Lower leg skin (tissue), 4 donors: Measurements from ENCODE around the gene ABHD5. TPM values are rescaled to one million over a fixed set of nuclear protein-coding genes. Genes with fewer than 3 reads are reported as not detected.

Source experiments
- DNase-seq, 2 donors: peaks; one replicate each; pipeline ENCODE4 v3.0.0-alpha.2; 2019; ENCODE audit warnings: low spot score in 2 of 2
- H3K4me3 ChIP-seq: fragments of 200-600 bp; sonication (generic); 2 replicates; pipeline ENCODE4 v1.5.1; 2017; ENCODE audit warnings: mild to moderate bottlenecking, low read depth; ENCODE audit not compliant: poor library complexity, severe bottlenecking
- CTCF ChIP-seq, 3 donors: fragments of 450-650 bp; IDR thresholded peaks; one replicate each; pipeline ENCODE4 v1.5.1; 2016; ENCODE audit warnings: antibody characterized with exemption in 3 of 3, mild to moderate bottlenecking in 3 of 3, moderate library complexity in 2 of 3
- POLR2A ChIP-seq, 2 donors: fragments of 450-650 bp; IDR thresholded peaks; one replicate each; pipeline ENCODE4 v1.6.1; 2016 to 2017; ENCODE audit warnings: antibody characterized with exemption in 2 of 2, mild to moderate bottlenecking in 1 of 2, moderate library complexity in 1 of 2
- WGBS, 2 donors: methylation state at CpG; one replicate each; pipeline ENCODE4 v1.1.5; 2018; 5-methylcytosine and 5-hydroxymethylcytosine counted together
- intact Hi-C: fragments of 100-400 bp; cut with DNase I; formaldehyde crosslinking; loops from one replicate; pipeline ENCODE4 v1.15.0; 2023; ENCODE audit warnings: low total_unique reads
- total RNA-seq, 4 donors: library from RNA; depleted of rRNA; stranded (reverse); fragments of >200 nt; gene quantifications; one replicate each; pipeline ENCODE4 v1.1.0, GENCODE V29; 2016

The ABHD5 gene
- total RNA-seq, 4 donors from 2014 or later: 109 to 132 (median 118) TPM

DNA sequence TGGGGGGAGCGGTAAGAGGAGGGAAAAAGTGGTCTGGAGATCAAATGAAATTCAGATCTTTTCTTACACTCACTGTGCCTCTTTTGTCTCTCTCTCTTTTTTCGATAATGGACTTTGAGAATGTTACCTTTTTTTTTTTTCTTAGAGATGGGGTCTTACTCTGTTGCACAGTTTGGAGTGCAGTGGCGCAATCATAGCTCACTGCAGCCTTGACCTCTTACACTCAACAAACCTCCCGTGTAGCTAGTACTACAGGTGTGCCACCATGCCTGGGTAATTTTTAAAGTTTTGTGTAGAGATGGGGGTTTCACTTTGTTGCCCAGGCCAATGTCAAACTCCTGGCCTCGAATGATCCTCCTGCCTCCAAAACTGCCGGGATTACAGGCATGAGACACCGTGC lies 15.6 kb downstream of the ABHD5 start:
- H3K4me3 ChIP-seq: no peak overlapping the region
- intact Hi-C loops: no loop called here
- no peak for DNase-seq
- 81 to 90% methylated on average over 7 of the region's 7 CpGs for WGBS, 2 donors
- no peak for TF ChIP-seq CTCF (IDR thresholded peaks at IDR 0.05)
- TF ChIP-seq POLR2A (IDR thresholded peaks at IDR 0.05): no peak

DNA sequence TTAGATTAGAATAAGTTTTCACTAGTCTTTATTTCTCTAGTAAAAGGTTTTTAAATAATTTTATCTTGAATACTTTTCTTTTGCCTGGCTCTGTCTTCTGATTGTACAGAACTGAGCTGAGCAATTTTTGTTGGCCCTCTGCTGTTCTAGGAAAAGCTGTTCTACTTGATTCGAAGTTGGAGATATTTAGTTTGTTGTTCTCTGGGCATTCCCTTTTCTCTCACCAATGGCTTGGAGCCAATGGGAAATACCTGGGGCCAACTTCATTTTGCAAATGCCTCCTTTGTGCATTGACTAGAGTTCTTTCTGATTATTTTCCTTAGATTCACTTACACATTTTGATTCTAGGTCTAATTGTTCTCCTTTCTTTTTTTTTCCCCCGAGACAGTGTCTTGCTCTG lies 16.5 kb downstream of the ABHD5 start:
- WGBS, 2 donors: 57 to 63% methylated on average over 2 of the region's 2 CpGs
- H3K4me3 ChIP-seq: no peak overlapping the region
- DNase-seq: no peak
- no peak for TF ChIP-seq CTCF (IDR thresholded peaks at IDR 0.05)
- TF ChIP-seq POLR2A (IDR thresholded peaks at IDR 0.05): no peak
- intact Hi-C loops: no loop called here

GRCh38 chr3:43707998-43708397 lies 17.3 kb downstream of the ABHD5 start:
- intact Hi-C loops: no loop called here
- H3K4me3 ChIP-seq: no peak overlapping the region
- no peak for TF ChIP-seq CTCF (IDR thresholded peaks at IDR 0.05)
- no peak for TF ChIP-seq POLR2A (IDR thresholded peaks at IDR 0.05)
- DNase-seq: no peak

GRCh38 chr3:43709022-43709421 lies 18.3 kb downstream of the ABHD5 start:
- DNase-seq: no peak
- intact Hi-C loops: no loop called here
- WGBS, 2 donors: 30 to 35% methylated on average over 1 of the region's 1 CpG
- TF ChIP-seq POLR2A (IDR thresholded peaks at IDR 0.05) (no peak), CTCF (IDR thresholded peaks at IDR 0.05) (no peak)
- no peak overlapping the region for H3K4me3 ChIP-seq

DNA sequence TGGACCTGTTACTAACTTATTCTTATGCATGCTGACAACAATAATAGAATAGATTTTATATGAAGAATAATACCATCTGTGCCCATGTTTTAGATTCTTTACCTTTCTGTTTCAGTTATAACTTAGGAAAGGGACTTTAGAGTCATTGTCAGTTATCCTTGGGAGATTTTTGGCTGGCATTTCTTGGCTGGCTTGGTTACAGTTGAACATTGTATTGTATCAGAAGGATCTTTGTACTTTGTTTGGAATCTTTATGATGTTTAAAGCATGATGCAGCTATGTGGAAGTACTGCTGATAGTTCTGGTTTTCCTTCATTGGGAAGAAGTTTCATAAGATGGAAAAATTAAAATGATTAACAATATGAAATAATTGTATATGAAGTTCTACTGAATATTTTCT lies 19.9 kb downstream of the ABHD5 start:
- intact Hi-C loops: no loop called here
- TF ChIP-seq POLR2A (IDR thresholded peaks at IDR 0.05): no peak
- TF ChIP-seq CTCF (IDR thresholded peaks at IDR 0.05): no peak
- no peak for DNase-seq
- H3K4me3 ChIP-seq: no peak overlapping the region

GRCh38 chr3:43718296-43718695 lies 27.6 kb downstream of the ABHD5 start:
- intact Hi-C loops: no loop called here
- H3K4me3 ChIP-seq: no peak overlapping the region
- DNase-seq: no peak
- WGBS, 2 donors: 97 to 100% methylated on average over 2 of the region's 2 CpGs
- no peak for TF ChIP-seq CTCF (IDR thresholded peaks at IDR 0.05)
- TF ChIP-seq POLR2A (IDR thresholded peaks at IDR 0.05): no peak
